Brain microvascular endothelial cell (primary cell): Measurements from ENCODE around the gene TMEM191B.
"Not testable (repeated sequence)": the region's sequence is repeated elsewhere in the genome, so short reads cannot be mapped to it uniquely, and the experiment has no call there.

Source experiments
- DNase-seq: peaks from one replicate; pipeline ENCODE4 v3.0.0-alpha.2; 2020
- H3K27ac ChIP-seq: fragments of 250-450 bp; sonication (Bioruptor Pico); 2 replicates; pipeline ENCODE4 v1.5.1; 2020; ENCODE audit warnings: mild to moderate bottlenecking, moderate library complexity
- H3K27me3 ChIP-seq: fragments of 250-450 bp; sonication (Bioruptor Pico); replicated peaks from 2 replicates; pipeline ENCODE4 v1.5.1; 2020; ENCODE audit warnings: mild to moderate bottlenecking
- H3K36me3 ChIP-seq: fragments of 250-450 bp; sonication (Bioruptor Pico); replicated peaks from 2 replicates; pipeline ENCODE4 v1.5.1; 2020; ENCODE audit warnings: mild to moderate bottlenecking
- H3K4me3 ChIP-seq: 2 replicates; pipeline ENCODE4 v1.5.1; 2011; ENCODE audit warnings: low read depth, mild to moderate bottlenecking, control low read depth, low read length, moderate library complexity
- in situ Hi-C: cut with HindIII; loops from 2 replicates; pipeline ENCODE4 v1.10.0; 2017; ENCODE audit warnings: low sequenced_read_pairs, low pct_ligation_motif_present

TMEM191B gene

GRCh38 chr22:18577090-18577818, 49.7 kb downstream of the TMEM191B start:
- H3K4me3 ChIP-seq, H3K36me3 ChIP-seq, in situ Hi-C loops, DNase-seq, H3K27me3 ChIP-seq, H3K27ac ChIP-seq: not testable (repeated sequence)

DNA sequence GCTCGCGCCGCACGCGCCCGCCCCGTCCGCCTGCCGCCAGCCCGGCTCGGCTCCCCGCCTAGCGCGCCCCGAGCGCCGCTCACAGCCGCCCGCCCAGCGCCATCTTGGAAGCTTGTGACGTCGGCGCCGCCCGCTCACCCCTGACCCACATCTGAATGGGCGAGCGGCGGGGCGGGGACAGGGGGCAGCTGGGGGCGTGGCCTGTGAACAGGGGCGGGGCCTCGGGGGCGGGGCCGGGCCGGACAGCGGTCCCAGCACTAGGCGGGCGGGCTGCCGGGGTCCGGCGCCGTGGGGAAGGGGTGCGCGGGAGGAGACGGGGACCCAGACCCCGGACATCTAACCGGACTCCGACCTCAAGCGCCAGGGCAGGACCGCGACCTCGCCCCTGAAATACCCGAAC, 50.2 kb downstream of the TMEM191B start:
- H3K27ac ChIP-seq, H3K4me3 ChIP-seq, H3K36me3 ChIP-seq, DNase-seq, H3K27me3 ChIP-seq, in situ Hi-C loops: not testable (repeated sequence)
